GM12864 (cell line): ENCODE results near the gene GATB.

ENCODE experiments used
- DNase-seq: peaks from one replicate; pipeline ENCODE4 v3.0.0-alpha.2; 2011; ENCODE audit warnings: low read depth
- H3K4me3 ChIP-seq: 2 replicates; pipeline ENCODE4 v1.5.1; 2011; ENCODE audit warnings: mild to moderate bottlenecking, low read depth, low read length, control low read depth
- CTCF ChIP-seq: IDR thresholded peaks from 2 replicates; pipeline ENCODE4 v1.5.1; 2011; ENCODE audit warnings: low read depth, mild to moderate bottlenecking, moderate library complexity, low read length, control low read depth, inconsistent platforms; ENCODE audit errors: missing control alignments

The GATB gene

GRCh38 chr4:151806511-151806927, 45.7 kb upstream of the GATB start:
- no peak for TF ChIP-seq CTCF
- DNase-seq, result no peak
- no peak overlapping the region for H3K4me3 ChIP-seq

- no peak for DNase-seq
- no peak for TF ChIP-seq CTCF
- H3K4me3 ChIP-seq, result no peak overlapping the region
Observed at GRCh38 chr4:151804821-151805220, 44.0 kb upstream of the GATB start.

GRCh38 chr4:151804086-151804630, 43.4 kb upstream of the GATB start:
- no peak overlapping the region for H3K4me3 ChIP-seq
- no peak for TF ChIP-seq CTCF
- no peak for DNase-seq

GRCh38 chr4:151803246-151803645, 42.4 kb upstream of the GATB start:
- DNase-seq, result no peak
- H3K4me3 ChIP-seq, result no peak overlapping the region
- TF ChIP-seq CTCF, result no peak

GRCh38 chr4:151801547-151802516, 41.0 kb upstream of the GATB start:
- H3K4me3 ChIP-seq, result no peak overlapping the region
- peak; percentile 12 for DNase-seq
- TF ChIP-seq CTCF, result peak; percentile 92

- no peak for DNase-seq
- H3K4me3 ChIP-seq, result no peak overlapping the region
Observed at GRCh38 chr4:151799417-151800012, 38.7 kb upstream of the GATB start.

More at GRCh38 chr4:151799417-151800012, 38.7 kb upstream of the GATB start:
- TF ChIP-seq CTCF, result no peak
